Activated naive CD8-positive, alpha-beta T cell treated with anti-CD3 and anti-CD28 coated beads, Interleukin-2, amount 50 U/mL, for 24 hours (primary cell): ENCODE results near the gene EXOC6.
"Not testable (repeated sequence)": the region's sequence is repeated elsewhere in the genome, so short reads cannot be mapped to it uniquely, and the experiment has no call there.

Source experiments
- ATAC-seq: fragments of 150-1000 bp; cut with Tn5 transposase; one replicate; pipeline ENCODE4 v1.10.0; 2021
- DNase-seq: peaks from one replicate; pipeline ENCODE4 v3.0.0; 2021
- H3K27ac Mint-ChIP-seq: one replicate; pipeline ENCODE4 v1.8.0; 2021; ENCODE audit warnings: mild to moderate bottlenecking, mixed read lengths
- H3K27me3 Mint-ChIP-seq: one replicate; pipeline ENCODE4 v1.8.0; 2021; ENCODE audit warnings: mixed read lengths
- H3K36me3 Mint-ChIP-seq: one replicate; pipeline ENCODE4 v1.8.0; 2021; ENCODE audit warnings: low read depth, mixed read lengths
- H3K4me1 Mint-ChIP-seq: one replicate; pipeline ENCODE4 v1.8.0; 2021; ENCODE audit warnings: mixed read lengths
- H3K4me3 Mint-ChIP-seq: one replicate; pipeline ENCODE4 v1.8.0; 2021; ENCODE audit warnings: mild to moderate bottlenecking, moderate library complexity, mixed read lengths
- H3K9me3 Mint-ChIP-seq: one replicate; pipeline ENCODE4 v1.8.0; 2021; ENCODE audit warnings: mixed read lengths

The EXOC6 gene

GRCh38 chr10:93081834-93082233 lies 233.5 kb downstream of the EXOC6 start:
- Mint-ChIP-seq H3K36me3 (no peaks in the 10 kb centered on the region), H3K4me1 (peaks cover 2% of the 10 kb centered on the region), H3K27ac (no peak overlapping the region), H3K4me3 (no peak overlapping the region), H3K9me3 (no peaks in the 10 kb centered on the region), H3K27me3 (peaks cover 32% of the 10 kb centered on the region)
- no peak for ATAC-seq
- no peak for DNase-seq

GRCh38 chr10:93083743-93084539 lies 235.6 kb downstream of the EXOC6 start:
- Mint-ChIP-seq H3K27ac (no peak overlapping the region), H3K4me3 (no peak overlapping the region), H3K27me3 (peaks cover 20% of the 10 kb centered on the region), H3K9me3 (no peaks in the 10 kb centered on the region), H3K36me3 (no peaks in the 10 kb centered on the region), H3K4me1 (peaks cover 2% of the 10 kb centered on the region)
- DNase-seq (no peak), ATAC-seq (no peak)

GRCh38 chr10:93085272-93085859 lies 237.0 kb downstream of the EXOC6 start:
- peaks cover 14% of the 10 kb centered on the region for H3K27me3 Mint-ChIP-seq
- no peaks in the 10 kb centered on the region for H3K9me3 Mint-ChIP-seq
- H3K27ac Mint-ChIP-seq: no peak overlapping the region
- H3K36me3 Mint-ChIP-seq: no peaks in the 10 kb centered on the region
- DNase-seq (no peak), ATAC-seq (no peak)
- no peaks in the 10 kb centered on the region for H3K4me1 Mint-ChIP-seq
- H3K4me3 Mint-ChIP-seq: no peak overlapping the region

DNA sequence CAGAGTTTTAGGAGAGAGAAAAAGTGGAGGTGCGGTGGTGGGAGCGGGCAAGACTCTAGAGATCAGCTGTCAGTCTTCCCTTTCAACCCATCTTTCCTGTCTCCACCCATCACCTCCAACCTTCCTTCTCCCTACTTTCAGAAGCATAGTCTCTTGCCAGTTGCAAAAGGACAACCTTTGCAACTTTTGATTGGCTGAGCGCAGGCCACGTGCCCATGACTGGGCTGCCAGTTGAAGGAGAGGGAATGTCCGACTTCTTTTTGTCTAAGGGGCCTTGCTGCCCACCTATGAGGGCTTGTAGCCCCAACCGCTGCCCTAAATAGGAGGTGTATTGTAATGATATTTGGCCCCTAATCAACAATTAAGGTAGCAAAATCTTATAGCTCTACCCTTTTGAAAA lies 238.0 kb downstream of the EXOC6 start:
- Mint-ChIP-seq H3K4me3 (no peak overlapping the region), H3K36me3 (no peaks in the 10 kb centered on the region), H3K4me1 (no peaks in the 10 kb centered on the region), H3K27ac (no peak overlapping the region), H3K27me3 (peaks cover 7% of the 10 kb centered on the region), H3K9me3 (no peaks in the 10 kb centered on the region)
- DNase-seq: no peak
- ATAC-seq: no peak

GRCh38 chr10:93087846-93088245 lies 239.5 kb downstream of the EXOC6 start:
- Mint-ChIP-seq H3K4me3 (no peak overlapping the region), H3K27ac (no peak overlapping the region), H3K9me3 (no peaks in the 10 kb centered on the region), H3K36me3 (no peaks in the 10 kb centered on the region), H3K4me1 (no peaks in the 10 kb centered on the region), H3K27me3 (peaks cover 4% of the 10 kb centered on the region)
- ATAC-seq (no peak), DNase-seq (no peak)

- DNase-seq (no peak), ATAC-seq (no peak)
- Mint-ChIP-seq H3K4me1 (no peaks in the 10 kb centered on the region), H3K27me3 (peaks cover 4% of the 10 kb centered on the region), H3K36me3 (no peaks in the 10 kb centered on the region), H3K4me3 (no peak overlapping the region), H3K27ac (no peak overlapping the region), H3K9me3 (no peaks in the 10 kb centered on the region)
Measured at GRCh38 chr10:93088466-93088865, 240.1 kb downstream of the EXOC6 start.

DNA sequence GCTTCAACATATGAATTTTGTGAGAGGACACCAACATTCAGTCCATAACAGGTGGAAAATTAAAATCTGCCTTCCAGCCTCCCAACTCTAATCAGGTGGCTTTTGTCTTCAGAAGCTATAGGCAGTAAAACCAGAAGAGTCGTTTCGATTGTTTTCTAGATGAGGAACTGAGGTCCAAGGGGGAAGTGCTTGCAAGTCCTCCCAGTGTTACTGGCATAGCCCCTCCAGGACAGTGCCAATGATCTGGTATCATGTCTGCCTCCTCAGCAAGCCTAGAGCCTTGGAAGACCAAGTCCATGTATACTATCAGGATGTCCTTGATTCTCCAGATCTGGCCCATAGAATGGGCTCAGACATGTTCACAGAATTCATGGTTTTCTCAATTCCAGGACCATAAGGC lies 242.3 kb downstream of the EXOC6 start:
- H3K27ac Mint-ChIP-seq: no peak overlapping the region
- DNase-seq (no peak), ATAC-seq (no peak)
- H3K4me1 Mint-ChIP-seq: no peaks in the 10 kb centered on the region
- peaks cover 5% of the 10 kb centered on the region for H3K27me3 Mint-ChIP-seq
- no peaks in the 10 kb centered on the region for H3K36me3 Mint-ChIP-seq
- no peak overlapping the region for H3K4me3 Mint-ChIP-seq
- H3K9me3 Mint-ChIP-seq: no peaks in the 10 kb centered on the region

DNA sequence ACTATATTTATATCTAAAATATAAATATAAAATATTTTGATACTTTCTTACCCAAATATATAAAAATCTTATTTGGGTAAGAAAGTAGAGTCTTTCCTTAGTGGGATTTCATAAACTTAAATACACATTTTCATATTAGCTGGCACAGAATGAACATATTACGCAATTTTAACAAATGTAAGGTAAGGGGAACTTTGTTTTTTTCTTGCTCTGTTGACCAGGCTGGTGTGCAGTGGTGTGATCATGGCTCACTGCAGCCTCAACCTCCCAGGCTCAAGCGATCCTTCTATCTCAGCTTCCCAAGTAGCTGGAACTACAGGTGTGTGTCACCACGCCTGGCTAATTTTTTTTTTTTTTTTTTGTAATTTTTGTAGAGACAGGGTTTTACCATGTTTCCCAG lies 243.6 kb downstream of the EXOC6 start:
- ATAC-seq: no peak
- Mint-ChIP-seq H3K9me3 (no peaks in the 10 kb centered on the region), H3K4me3 (no peak overlapping the region), H3K27me3 (peaks cover 5% of the 10 kb centered on the region), H3K36me3 (no peaks in the 10 kb centered on the region), H3K4me1 (no peaks in the 10 kb centered on the region), H3K27ac (no peak overlapping the region)
- no peak for DNase-seq

DNA sequence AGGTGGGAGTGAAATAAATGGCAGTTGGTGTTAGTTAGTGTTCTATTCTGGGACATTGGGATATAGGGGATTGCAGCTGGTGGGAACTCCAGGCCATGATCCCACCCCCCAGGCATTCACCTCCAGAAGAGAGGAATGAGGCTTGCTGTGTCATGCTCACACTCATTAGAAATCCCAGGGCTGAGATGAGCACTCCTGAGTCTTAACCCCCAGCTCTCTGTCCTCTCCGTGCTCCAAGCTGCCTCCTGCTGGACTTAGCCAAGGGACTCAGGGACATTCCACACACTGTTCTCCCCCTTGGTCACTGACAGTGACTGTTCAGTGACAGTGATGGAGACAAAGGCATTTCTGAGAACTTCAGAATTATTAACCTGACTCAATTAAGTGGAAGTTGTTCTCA lies 246.9 kb downstream of the EXOC6 start:
- Mint-ChIP-seq H3K27ac (no peak overlapping the region), H3K4me3 (no peak overlapping the region), H3K27me3 (peaks cover 2% of the 10 kb centered on the region), H3K36me3 (no peaks in the 10 kb centered on the region), H3K9me3 (no peaks in the 10 kb centered on the region), H3K4me1 (no peaks in the 10 kb centered on the region)
- DNase-seq (no peak), ATAC-seq (no peak)

GRCh38 chr10:93096901-93097300 lies 248.6 kb downstream of the EXOC6 start:
- Mint-ChIP-seq H3K9me3 (no peaks in the 10 kb centered on the region), H3K27me3 (peaks cover 2% of the 10 kb centered on the region), H3K4me3 (no peak overlapping the region), H3K27ac (no peak overlapping the region), H3K36me3 (no peaks in the 10 kb centered on the region), H3K4me1 (no peaks in the 10 kb centered on the region)
- ATAC-seq: no peak
- DNase-seq: no peak

DNA sequence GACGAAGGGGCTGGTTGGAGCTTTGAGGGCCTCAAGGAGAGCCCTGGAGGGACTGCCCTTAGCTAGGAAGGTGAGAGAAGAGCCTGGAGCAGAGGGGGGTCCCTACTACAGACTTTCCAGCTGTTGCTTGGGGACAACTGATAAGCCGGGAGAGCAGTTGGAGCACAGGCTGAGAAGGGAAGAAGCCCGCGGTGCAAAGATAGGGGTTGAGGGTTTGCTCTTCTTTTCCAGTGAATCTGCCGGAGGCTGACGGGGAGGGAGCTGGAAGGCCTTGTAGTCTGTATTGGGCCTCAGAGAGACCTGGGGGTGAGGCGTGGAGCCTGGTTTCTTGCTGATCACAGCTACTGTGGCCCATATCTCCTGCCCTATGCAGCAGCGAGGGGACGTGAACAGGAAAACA lies 249.1 kb downstream of the EXOC6 start:
- Mint-ChIP-seq H3K27me3 (peaks cover 2% of the 10 kb centered on the region), H3K4me1 (no peaks in the 10 kb centered on the region), H3K4me3 (no peak overlapping the region), H3K36me3 (no peaks in the 10 kb centered on the region), H3K27ac (no peak overlapping the region), H3K9me3 (no peaks in the 10 kb centered on the region)
- no peak for DNase-seq
- ATAC-seq: no peak

GRCh38 chr10:93098816-93099215 lies 250.5 kb downstream of the EXOC6 start:
- Mint-ChIP-seq H3K27ac (no peak overlapping the region), H3K36me3 (no peaks in the 10 kb centered on the region), H3K27me3 (no peaks in the 10 kb centered on the region), H3K4me1 (no peaks in the 10 kb centered on the region), H3K9me3 (no peaks in the 10 kb centered on the region), H3K4me3 (no peak overlapping the region)
- DNase-seq (no peak), ATAC-seq (no peak)

DNA sequence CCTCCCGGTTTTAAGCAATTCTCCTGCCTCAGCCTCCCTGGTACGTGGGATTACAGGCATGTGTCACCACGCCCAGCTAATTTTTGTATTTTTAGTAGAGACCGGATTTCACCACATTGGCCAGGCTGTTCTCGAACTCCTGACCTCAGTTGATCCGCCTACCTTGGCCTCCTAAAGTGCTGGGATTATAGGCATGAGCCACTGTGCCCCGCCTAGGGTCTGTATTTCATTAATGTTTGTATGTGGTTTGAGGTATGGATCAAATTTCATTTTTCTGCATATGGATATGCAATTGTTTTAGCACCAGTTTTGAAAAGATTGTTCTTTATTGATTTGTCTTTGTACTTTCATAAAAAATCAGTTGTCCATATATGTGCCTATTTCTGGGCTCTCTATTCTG lies 251.3 kb downstream of the EXOC6 start:
- H3K9me3 Mint-ChIP-seq: no peaks in the 10 kb centered on the region
- no peak for DNase-seq
- no peak overlapping the region for H3K27ac Mint-ChIP-seq
- no peaks in the 10 kb centered on the region for H3K36me3 Mint-ChIP-seq
- no peak for ATAC-seq
- no peaks in the 10 kb centered on the region for H3K4me1 Mint-ChIP-seq
- H3K27me3 Mint-ChIP-seq: no peaks in the 10 kb centered on the region
- no peak overlapping the region for H3K4me3 Mint-ChIP-seq

- ATAC-seq, H3K27ac Mint-ChIP-seq, H3K4me1 Mint-ChIP-seq, H3K27me3 Mint-ChIP-seq, H3K9me3 Mint-ChIP-seq, DNase-seq, H3K36me3 Mint-ChIP-seq, H3K4me3 Mint-ChIP-seq: not testable (repeated sequence)
Measured at GRCh38 chr10:93101148-93101547, 252.8 kb downstream of the EXOC6 start.

DNA sequence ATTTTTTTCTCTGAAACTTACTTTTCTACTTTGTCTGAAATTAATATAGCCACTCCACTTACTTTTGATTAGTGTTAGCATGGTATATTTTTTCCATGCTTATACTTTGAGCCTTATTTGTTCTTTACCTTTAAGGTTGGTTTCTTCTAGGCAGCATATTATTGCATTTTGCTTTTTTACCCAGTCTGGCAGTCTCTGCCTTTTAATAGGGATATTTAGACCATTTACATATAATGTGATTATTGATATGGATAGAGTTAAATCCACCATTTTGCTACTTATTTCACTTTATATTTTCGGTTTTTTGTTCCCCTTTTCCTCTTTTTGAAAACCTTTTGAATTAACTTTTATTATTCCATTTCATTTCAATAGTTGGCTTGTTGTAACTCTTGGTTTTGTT lies 255.6 kb downstream of the EXOC6 start:
- Mint-ChIP-seq H3K4me3 (no peak overlapping the region), H3K36me3 (no peaks in the 10 kb centered on the region), H3K9me3 (no peaks in the 10 kb centered on the region), H3K4me1 (no peaks in the 10 kb centered on the region), H3K27ac (no peak overlapping the region), H3K27me3 (no peaks in the 10 kb centered on the region)
- DNase-seq (no peak), ATAC-seq (no peak)
